K562 (cell line): ENCODE data around the gene KLHL35. TPM values are rescaled to one million over a fixed set of nuclear protein-coding genes. Genes with fewer than 3 reads are reported as not detected.

Experiments
- ATAC-seq: fragments of 200-7000 bp; cut with Tn5 transposase; 3 replicates; pipeline ENCODE4 v1.9.1; 2020; ENCODE audit warnings: moderate library complexity
- BruUV-seq: library from RNA; stranded (reverse); fragments of 400-500 nt; replicated peaks from 2 replicates; lab custom pipeline; 2021; lab: Mats Ljungman, UMichigan
- CTCF ChIA-PET: fragments of 300-600 bp; formaldehyde crosslinking; extraction: SDS; loops from one replicate; lab custom pipeline; 2021; ENCODE audit warnings: low intra/inter-chr PET ratio; lab: Yijun Ruan, JAX
- POLR2A ChIA-PET: fragments of 300-600, 350-650 bp; sonication (Branson Sonifier 250); formaldehyde crosslinking; extraction: SDS; loops from one replicate; lab custom pipeline; 2021; ENCODE audit warnings: antibody characterized with exemption, inconsistent platforms; lab: Yijun Ruan, JAX
- DNase-seq, 4 experiments: peaks; one replicate each; pipeline versions ENCODE4 v3.0.0 to v3.0.0-alpha.2; 2011 to 2018; ENCODE audit warnings: low spot score in 3 of 4, mixed read lengths in 3 of 4; ENCODE audit errors: extremely low read depth in 1 of 4
- FAIRE-seq: peaks from 2 replicates; lab custom pipeline; 2011; peaks lifted over from hg19 to GRCh38; lab: Jason Lieb, UNC
- H2AFZ ChIP-seq: 2 replicates; pipeline ENCODE4 v1.6.0; 2011; ENCODE audit warnings: low read depth, low read length, control low read depth, inconsistent platforms
- H3K27ac ChIP-seq: fragments of 200-600 bp; 3 replicates; pipeline ENCODE4 v1.8.0; 2011; ENCODE audit warnings: low read depth, mild to moderate bottlenecking, control low read depth, inconsistent platforms, low read length, moderate library complexity, mixed read lengths; ENCODE audit errors: extremely low read depth
- H3K27me3 ChIP-seq, 2 experiments: fragments of 300-600 bp in 1 of 2; 2 replicates in 1 of 2; 3 replicates in 1 of 2; pipeline versions ENCODE4 v1.6.0 to v1.8.0; 2011; ENCODE audit warnings: inconsistent platforms in 2 of 2, low read length in 2 of 2, mild to moderate bottlenecking in 1 of 2, mixed read lengths in 1 of 2, moderate library complexity in 1 of 2; ENCODE audit not compliant: control insufficient read depth in 2 of 2, insufficient read depth in 2 of 2
- H3K36me3 ChIP-seq: fragments of 300-600 bp; 3 replicates; pipeline ENCODE4 v1.8.0; 2011; ENCODE audit warnings: mild to moderate bottlenecking, low read length, inconsistent platforms; ENCODE audit not compliant: control insufficient read depth, insufficient read depth
- H3K4me1 ChIP-seq, 2 experiments: fragments of 200-600 bp in 1 of 2; replicated peaks in 1 of 2; 2 replicates in 1 of 2; 3 replicates in 1 of 2; pipeline versions ENCODE4 v1.5.1 to v1.8.0; 2011; ENCODE audit warnings: inconsistent platforms in 2 of 2, low read length in 2 of 2, mild to moderate bottlenecking in 1 of 2, mixed read lengths in 1 of 2, moderate library complexity in 1 of 2; ENCODE audit not compliant: control insufficient read depth in 2 of 2, insufficient read depth in 2 of 2
- H3K4me2 ChIP-seq: 2 replicates; pipeline ENCODE4 v1.6.1; 2011; ENCODE audit warnings: low read length, control low read depth, inconsistent platforms, mixed read lengths; ENCODE audit not compliant: insufficient read depth
- H3K4me3 ChIP-seq: fragments of 200-600 bp; sonication (generic), shearing (Covaris generic); 2 replicates; pipeline ENCODE4 v1.5.1; 2016; ENCODE audit warnings: control low read depth, inconsistent platforms
- H3K79me2 ChIP-seq: fragments of 200-600 bp; 3 replicates; pipeline ENCODE4 v1.8.0; 2011; ENCODE audit warnings: low read length, inconsistent platforms; ENCODE audit not compliant: control insufficient read depth, insufficient read depth
- H3K9ac ChIP-seq, 2 experiments: 2 replicates each; pipeline versions ENCODE4 v1.6.0 to v1.6.1; 2011; ENCODE audit warnings: low read depth in 2 of 2, low read length in 2 of 2, control low read depth in 1 of 2, inconsistent platforms in 1 of 2, mild to moderate bottlenecking in 1 of 2, mixed read lengths in 1 of 2; ENCODE audit not compliant: insufficient read depth in 1 of 2
- H3K9me1 ChIP-seq: one replicate; pipeline ENCODE4 v1.6.0; 2011; ENCODE audit warnings: inconsistent platforms, mild to moderate bottlenecking, low read length, moderate library complexity; ENCODE audit not compliant: control insufficient read depth, insufficient read depth
- H3K9me3 ChIP-seq: replicated peaks from 2 replicates; pipeline ENCODE4 v1.5.1; 2011; ENCODE audit warnings: low read depth, low read length, inconsistent platforms; ENCODE audit not compliant: control insufficient read depth, insufficient read depth
- H4K20me1 ChIP-seq: replicated peaks from 2 replicates; pipeline ENCODE4 v1.6.1; 2011; ENCODE audit warnings: low read length, inconsistent platforms, mixed read lengths; ENCODE audit not compliant: control insufficient read depth, insufficient read depth
- COPS2 ChIP-seq: fragments of 450-650 bp; conservative IDR thresholded peaks from 2 replicates; pipeline ENCODE4 v1.6.1; 2016; ENCODE audit warnings: mild to moderate bottlenecking, moderate library complexity
- HDGF ChIP-seq: fragments of 450-650 bp; IDR thresholded peaks from 2 replicates; pipeline ENCODE4 v1.6.1; 2016
- L3MBTL2 ChIP-seq: fragments of 450-650 bp; IDR thresholded peaks from 2 replicates; pipeline ENCODE4 v1.6.1; 2016; ENCODE audit warnings: mild to moderate bottlenecking, moderate library complexity
- MED1 ChIP-seq: sonication (generic); formaldehyde crosslinking; IDR thresholded peaks from 2 replicates; pipeline ENCODE4 v1.8.1; 2023; ENCODE audit warnings: missing genetic modification reagents, borderline replicate concordance
- POLR2AphosphoS5 ChIP-seq: IDR thresholded peaks from 2 replicates; pipeline ENCODE4 v1.6.1; 2011; ENCODE audit warnings: mild to moderate bottlenecking, low read depth, low read length, moderate library complexity; ENCODE audit not compliant: control insufficient read depth, insufficient read depth
- RAD21 ChIP-seq, 2 experiments: fragments of 250-450 bp in 1 of 2; fragments of 450-650 bp in 1 of 2; sonication (Bioruptor Pico) in 1 of 2; formaldehyde crosslinking in 1 of 2; IDR thresholded peaks in 1 of 2; conservative IDR thresholded peaks in 1 of 2; 2 replicates each; pipeline versions ENCODE4 v1.4.0 to v1.8.0; 2020 to 2022; ENCODE audit warnings: mild to moderate bottlenecking in 2 of 2, moderate library complexity in 1 of 2
- RNF2 ChIP-seq: sonication (generic); IDR thresholded peaks from 2 replicates; pipeline ENCODE4 v1.6.1; 2016
- SREBF1 ChIP-seq: fragments of 150-350 bp; IDR thresholded peaks from 2 replicates; pipeline ENCODE4 v1.6.1; 2014; ENCODE audit warnings: antibody characterized with exemption, low read depth, low read length, borderline replicate concordance
- ZNF174 ChIP-seq: fragments of 250-450 bp; sonication (Bioruptor Pico); IDR thresholded peaks from 2 replicates; pipeline ENCODE4 v1.4.0; 2020; ENCODE audit warnings: mild to moderate bottlenecking
- ZNF717 ChIP-seq: fragments of 250-450 bp; sonication (Bioruptor Pico); IDR thresholded peaks from 2 replicates; pipeline ENCODE4 v1.5.0; 2021
- WGBS: fragments of 100-300 bp; shearing (Covaris generic); methylation state at CpG from one replicate; pipeline ENCODE4 v1.1.6; 2016; ENCODE audit warnings: low coverage, mixed read lengths; ENCODE audit not compliant: insufficient coverage; ENCODE audit errors: missing lambda C conversion rate; 5-methylcytosine and 5-hydroxymethylcytosine counted together
- in situ Hi-C: fragments of 300-500 bp; cut with MboI; formaldehyde crosslinking; loops from 4 replicates; pipeline ENCODE4 v1.15.0; 2018; ENCODE audit warnings: inconsistent platforms, mixed read lengths
- intact Hi-C: fragments of 100-400 bp; cut with micrococcal nuclease; formaldehyde crosslinking; loops from 2 replicates; pipeline ENCODE4 v1.14.2; 2022
- polyA plus RNA-seq, 8 experiments: library from polyadenylated mRNA; depleted of rRNA in 4 of 8; stranded (reverse) in 5 of 8; unstranded in 3 of 8; fragments of >200 nt; fragmentation: Nextera tagmentation in 2 of 8; fragmentation: Illumina TruSeq in 1 of 8; extraction: Ambion mirVana in 2 of 8; extraction: Trizol in 1 of 8; gene quantifications; 2 replicates each; pipeline versions ENCODE4 v1.2.1 to v1.2.3, GENCODE V29; 2011 to 2014; ENCODE audit warnings: inconsistent platforms in 1 of 8, missing spikeins in 1 of 8
- total RNA-seq, 7 experiments: library from RNA; depleted of rRNA in 6 of 7; stranded (reverse); fragments of >200 nt in 6 of 7; fragmentation: Illumina TruSeq in 2 of 7; extraction: Trizol in 2 of 7; gene quantifications; 2 replicates each; pipeline versions ENCODE4 v1.2.1 to v1.2.3, GENCODE V29; 2011 to 2021; ENCODE audit warnings: low replicate concordance in 1 of 7
- TF ChIP-seq, protein P1 (sequence below), 2 experiments: fragments of 450-650 bp; formaldehyde crosslinking in 1 of 2; IDR thresholded peaks; 2 replicates each; pipeline versions ENCODE4 v1.4.0 to v1.6.1; 2014 to 2020; ENCODE audit warnings: mild to moderate bottlenecking in 2 of 2, borderline replicate concordance in 1 of 2, low read depth in 1 of 2

Gene KLHL35
- total and polyA plus RNA-seq, 9 of the 15 experiments (the other 6 are each of a cell fraction or from before 2014, with no cell fraction given) = not detected

DNA sequence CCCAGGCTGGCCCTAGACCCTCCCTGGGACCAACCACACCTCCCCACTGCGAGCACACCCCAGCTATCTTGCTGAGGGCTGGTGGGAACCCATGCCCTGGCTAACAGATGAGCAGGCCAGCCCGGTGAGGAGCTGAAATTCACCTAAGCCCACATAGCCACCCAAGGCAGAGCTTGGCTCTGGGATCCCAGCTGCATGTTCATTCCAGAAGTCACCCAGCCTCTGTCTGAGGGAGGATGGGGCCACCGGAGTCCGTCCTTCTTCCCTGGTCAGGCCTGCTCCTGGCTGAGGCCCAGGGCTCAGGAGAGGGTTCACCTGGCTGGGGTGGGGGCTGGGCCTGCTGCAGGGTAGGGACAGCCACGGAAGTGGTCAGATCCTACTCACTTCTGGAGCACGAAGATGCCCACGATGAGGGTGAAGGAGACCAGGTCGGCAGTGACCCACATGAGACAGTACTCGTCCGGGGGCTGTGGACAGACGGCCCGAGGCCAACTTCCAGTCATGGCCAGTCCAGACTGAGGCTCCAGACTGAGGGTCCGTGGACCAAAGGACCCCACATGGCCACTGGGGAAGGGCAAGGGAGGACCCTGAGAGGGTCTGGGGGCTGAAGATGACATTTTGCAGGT is 6.6 kb upstream of the KLHL35 start:
- no peaks in the 10 kb centered on the region for H3K36me3 ChIP-seq
- no peak overlapping the region for H3K4me3 ChIP-seq
- no peak overlapping the region for H3K4me2 ChIP-seq
- in situ Hi-C loops = loop anchor here (10.0 to 25.0 kb wide), 2 partner anchors 345 to 423 kb away; no protein-coding TSS in a partner anchor
- peak overlapping the region in 1 of 2 experiments; percentile 75; a peak in 2 of 4 replicates for H3K9ac ChIP-seq
- no peak for FAIRE-seq
- no peaks in the 10 kb centered on the region for H3K9me1 ChIP-seq
- 62% methylated on average over 13 of the region's 13 CpGs for WGBS
- no TSS peak for BruUV-seq
- no peaks in the 10 kb centered on the region for H3K79me2 ChIP-seq
- DNase-seq = no peak
- no peaks in the 10 kb centered on the region for H3K27me3 ChIP-seq
- ATAC-seq = no peak
- CTCF ChIA-PET = no interaction called here
- H3K4me1 ChIP-seq = peaks cover 0 to 34% of the 10 kb centered on the region in 2 experiments; a peak in 1 of 5 replicates
- no peak overlapping the region for H3K27ac ChIP-seq
- POLR2A ChIA-PET = interaction anchor here (1.2 to 2.4 kb wide), 3 partner anchors 31 to 40 kb away, joined by 3 to 6 read pairs (median 6); no protein-coding TSS in a partner anchor
- no peaks in the 10 kb centered on the region for H4K20me1 ChIP-seq
- no peaks in the 10 kb centered on the region for H3K9me3 ChIP-seq
- intact Hi-C loops = no loop called here
- H2AFZ ChIP-seq = no peak overlapping the region
- TF ChIP-seq HDGF (no peak), MED1 (CRISPR knock-in tag) (no peak), RAD21 (CRISPR knock-in tag; conservative IDR thresholded peaks at IDR 0.05 in 1 of 2, IDR thresholded peaks at IDR 0.05 in 1 of 2) (no peak), L3MBTL2 (no peak), ZNF717 (CRISPR knock-in tag) (no peak), RNF2 (no peak), ZNF174 (no peak), SREBF1 (no peak), POLR2AphosphoS5 (no peak), COPS2 (no peak)
- TF ChIP-seq, protein P1, sequence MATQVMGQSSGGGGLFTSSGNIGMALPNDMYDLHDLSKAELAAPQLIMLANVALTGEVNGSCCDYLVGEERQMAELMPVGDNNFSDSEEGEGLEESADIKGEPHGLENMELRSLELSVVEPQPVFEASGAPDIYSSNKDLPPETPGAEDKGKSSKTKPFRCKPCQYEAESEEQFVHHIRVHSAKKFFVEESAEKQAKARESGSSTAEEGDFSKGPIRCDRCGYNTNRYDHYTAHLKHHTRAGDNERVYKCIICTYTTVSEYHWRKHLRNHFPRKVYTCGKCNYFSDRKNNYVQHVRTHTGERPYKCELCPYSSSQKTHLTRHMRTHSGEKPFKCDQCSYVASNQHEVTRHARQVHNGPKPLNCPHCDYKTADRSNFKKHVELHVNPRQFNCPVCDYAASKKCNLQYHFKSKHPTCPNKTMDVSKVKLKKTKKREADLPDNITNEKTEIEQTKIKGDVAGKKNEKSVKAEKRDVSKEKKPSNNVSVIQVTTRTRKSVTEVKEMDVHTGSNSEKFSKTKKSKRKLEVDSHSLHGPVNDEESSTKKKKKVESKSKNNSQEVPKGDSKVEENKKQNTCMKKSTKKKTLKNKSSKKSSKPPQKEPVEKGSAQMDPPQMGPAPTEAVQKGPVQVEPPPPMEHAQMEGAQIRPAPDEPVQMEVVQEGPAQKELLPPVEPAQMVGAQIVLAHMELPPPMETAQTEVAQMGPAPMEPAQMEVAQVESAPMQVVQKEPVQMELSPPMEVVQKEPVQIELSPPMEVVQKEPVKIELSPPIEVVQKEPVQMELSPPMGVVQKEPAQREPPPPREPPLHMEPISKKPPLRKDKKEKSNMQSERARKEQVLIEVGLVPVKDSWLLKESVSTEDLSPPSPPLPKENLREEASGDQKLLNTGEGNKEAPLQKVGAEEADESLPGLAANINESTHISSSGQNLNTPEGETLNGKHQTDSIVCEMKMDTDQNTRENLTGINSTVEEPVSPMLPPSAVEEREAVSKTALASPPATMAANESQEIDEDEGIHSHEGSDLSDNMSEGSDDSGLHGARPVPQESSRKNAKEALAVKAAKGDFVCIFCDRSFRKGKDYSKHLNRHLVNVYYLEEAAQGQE (IDR thresholded peaks at IDR 0.05; ENCODE audit: borderline replicate concordance) = no peak
- TF ChIP-seq, protein P1 (CRISPR knock-in tag; IDR thresholded peaks at IDR 0.05; ENCODE audit: low read depth) = no peak
- TF ChIP-seq, all 486 proteins: peak for 0
